H1 (cell line): ENCODE measurements around the gene YRDC. TPM values are rescaled to one million over a fixed set of nuclear protein-coding genes. Genes with fewer than 3 reads are reported as not detected.

Experiments used
- CTCF ChIA-PET: fragments of 300-600 bp; sonication (Branson Sonifier 250); formaldehyde crosslinking; loops from one replicate; lab custom pipeline; 2021; ENCODE audit not compliant: partially characterized antibody; lab: Charles Lee
- POLR2A ChIA-PET: fragments of 300-600 bp; sonication (Branson Sonifier 250); formaldehyde crosslinking; loops from one replicate; lab custom pipeline; 2021; ENCODE audit warnings: inconsistent platforms; ENCODE audit not compliant: partially characterized antibody; lab: Charles Lee
- DNase-seq, 2 experiments: peaks; one replicate each; pipeline versions ENCODE4 v3.0.0 to v3.0.0-alpha.2; 2010 to 2022; ENCODE audit warnings: low spot score in 2 of 2, low read depth in 1 of 2, mixed read lengths in 1 of 2
- FAIRE-seq: peaks from 2 replicates; lab custom pipeline; 2011; peaks lifted over from hg19 to GRCh38; lab: Jason Lieb, UNC
- H2AFZ ChIP-seq: 2 replicates; pipeline ENCODE4 v1.8.1; 2012; ENCODE audit warnings: low read length, inconsistent platforms
- H2AK5ac ChIP-seq: 2 replicates; pipeline ENCODE4 v1.6.1; 2013; ENCODE audit warnings: low read depth, low read length
- H2BK120ac ChIP-seq: replicated peaks from 2 replicates; pipeline ENCODE3; 2013; ENCODE audit warnings: low read depth, low read length, inconsistent platforms
- H2BK12ac ChIP-seq: 2 replicates; pipeline ENCODE4 v1.6.1; 2013; ENCODE audit warnings: low read depth, low read length
- H2BK15ac ChIP-seq: 2 replicates; pipeline ENCODE4 v1.6.1; 2013; ENCODE audit warnings: low read length
- H2BK20ac ChIP-seq: 2 replicates; pipeline ENCODE4 v1.6.1; 2013; ENCODE audit warnings: low read length
- H2BK5ac ChIP-seq: 2 replicates; pipeline ENCODE4 v1.6.1; 2013; ENCODE audit warnings: low read depth, low read length
- H3K14ac ChIP-seq: 2 replicates; pipeline ENCODE4 v1.6.1; 2013; ENCODE audit warnings: inconsistent platforms; ENCODE audit not compliant: insufficient read length
- H3K18ac ChIP-seq: 2 replicates; pipeline ENCODE4 v1.6.1; 2013; ENCODE audit warnings: low read length; ENCODE audit errors: extremely low read depth
- H3K23ac ChIP-seq: 2 replicates; pipeline ENCODE4 v1.6.1; 2013; ENCODE audit warnings: inconsistent platforms; ENCODE audit not compliant: insufficient read length
- H3K23me2 ChIP-seq: 2 replicates; pipeline ENCODE4 v1.6.1; 2013; ENCODE audit warnings: low read depth, low read length
- H3K27ac ChIP-seq: 2 replicates; pipeline ENCODE4 v1.6.1; 2011; ENCODE audit warnings: low read depth, low read length, inconsistent platforms
- H3K27me3 ChIP-seq, 4 experiments: replicated peaks in 1 of 4; 1 replicate in 1 of 4; 2 replicates in 3 of 4; pipeline versions ENCODE4 v1.6.1 to v1.8.1; 2011 to 2013; ENCODE audit warnings: low read length in 3 of 4, mild to moderate bottlenecking in 3 of 4, inconsistent platforms in 2 of 4, mixed read lengths in 2 of 4, moderate library complexity in 1 of 4; ENCODE audit not compliant: control insufficient read depth in 3 of 4, insufficient read depth in 3 of 4; ENCODE audit errors: extremely low read depth in 1 of 4
- H3K36me3 ChIP-seq, 4 experiments: 2 replicates each; pipeline versions ENCODE4 v1.6.1 to v1.8.1; 2011 to 2013; ENCODE audit warnings: mild to moderate bottlenecking in 4 of 4, low read length in 3 of 4, moderate library complexity in 2 of 4, control low read depth in 1 of 4, inconsistent platforms in 1 of 4; ENCODE audit not compliant: insufficient read depth in 4 of 4, control insufficient read depth in 2 of 4
- H3K4ac ChIP-seq: replicated peaks from 2 replicates; pipeline ENCODE3; 2013; ENCODE audit warnings: low read length, low read depth, mixed read lengths, inconsistent platforms; ENCODE audit not compliant: insufficient read length
- H3K4me1 ChIP-seq, 4 experiments: replicated peaks in 1 of 4; 1 replicate in 1 of 4; 2 replicates in 3 of 4; pipeline versions ENCODE4 v1.6.1 to v1.8.1; 2011 to 2013; ENCODE audit warnings: low read length in 3 of 4, inconsistent platforms in 2 of 4, mixed read lengths in 1 of 4; ENCODE audit not compliant: insufficient read depth in 4 of 4, control insufficient read depth in 3 of 4
- H3K4me2 ChIP-seq, 2 experiments: 2 replicates each; pipeline versions ENCODE4 v1.6.1 to v1.8.1; 2011 to 2013; ENCODE audit warnings: low read depth in 2 of 2, low read length in 2 of 2, control low read depth in 1 of 2, inconsistent platforms in 1 of 2, mild to moderate bottlenecking in 1 of 2; ENCODE audit not compliant: insufficient read depth in 1 of 2
- H3K4me3 ChIP-seq, 4 experiments: fragments of 200-600, 300-600 bp in 1 of 4; sonication (generic), shearing (Covaris generic), sonication (Bioruptor Twin) in 1 of 4; 2 replicates each; pipeline versions ENCODE4 v1.5.1 to v1.8.1; 2011 to 2016; ENCODE audit warnings: low read length in 4 of 4, low read depth in 3 of 4, control low read depth in 2 of 4, inconsistent platforms in 2 of 4, mild to moderate bottlenecking in 2 of 4, mixed read lengths in 1 of 4, moderate library complexity in 1 of 4; ENCODE audit not compliant: insufficient read depth in 2 of 4; ENCODE audit errors: extremely low read depth in 1 of 4
- H3K56ac ChIP-seq: replicated peaks from 2 replicates; pipeline ENCODE3; 2013; ENCODE audit warnings: low read depth, mild to moderate bottlenecking, mixed read lengths, low read length, inconsistent platforms; ENCODE audit not compliant: insufficient read length
- H3K79me1 ChIP-seq: 2 replicates; pipeline ENCODE4 v1.6.1; 2013; ENCODE audit warnings: low read depth, low read length, control low read depth
- H3K79me2 ChIP-seq, 2 experiments: 2 replicates each; pipeline versions ENCODE4 v1.6.1 to v1.8.1; 2012 to 2013; ENCODE audit warnings: low read length in 2 of 2, mild to moderate bottlenecking in 2 of 2, inconsistent platforms in 1 of 2; ENCODE audit not compliant: insufficient read depth in 2 of 2, control insufficient read depth in 1 of 2
- H3K9ac ChIP-seq, 4 experiments: replicated peaks in 1 of 4; 1 replicate in 1 of 4; 2 replicates in 3 of 4; pipeline versions ENCODE4 v1.6.1 to v1.8.1; 2011 to 2013; ENCODE audit warnings: low read depth in 3 of 4, low read length in 3 of 4, control low read depth in 2 of 4, mild to moderate bottlenecking in 2 of 4, moderate library complexity in 2 of 4, inconsistent platforms in 1 of 4; ENCODE audit errors: extremely low read depth in 1 of 4
- H3K9me3 ChIP-seq, 2 experiments: 2 replicates each; pipeline versions ENCODE4 v1.6.1 to v1.8.1; 2012 to 2013; ENCODE audit warnings: mild to moderate bottlenecking in 2 of 2, moderate library complexity in 2 of 2, control low read depth in 1 of 2, inconsistent platforms in 1 of 2, low read depth in 1 of 2, low read length in 1 of 2, mixed read lengths in 1 of 2; ENCODE audit not compliant: insufficient read depth in 2 of 2
- H4K20me1 ChIP-seq, 2 experiments: replicated peaks in 1 of 2; 2 replicates each; pipeline versions ENCODE3 to v1.8.1; 2011 to 2013; ENCODE audit warnings: inconsistent platforms in 2 of 2, low read length in 2 of 2, mild to moderate bottlenecking in 1 of 2; ENCODE audit not compliant: insufficient read depth in 2 of 2, control insufficient read depth in 1 of 2
- H4K5ac ChIP-seq: 2 replicates; pipeline ENCODE4 v1.6.1; 2013; ENCODE audit warnings: low read length, low read depth, mixed read lengths, inconsistent platforms; ENCODE audit not compliant: insufficient read length
- H4K8ac ChIP-seq: 2 replicates; pipeline ENCODE4 v1.8.0; 2013; ENCODE audit warnings: mild to moderate bottlenecking, moderate library complexity, low read length, inconsistent platforms; ENCODE audit not compliant: insufficient read depth; ENCODE audit errors: extremely low read depth
- H4K91ac ChIP-seq: replicated peaks from 2 replicates; pipeline ENCODE3; 2013; ENCODE audit warnings: low read length, mixed read lengths, inconsistent platforms; ENCODE audit not compliant: insufficient read length
- GABPA ChIP-seq: IDR thresholded peaks from 2 replicates; pipeline ENCODE4 v1.6.1; 2011; ENCODE audit warnings: mild to moderate bottlenecking, low read length, moderate library complexity, borderline replicate concordance; ENCODE audit not compliant: insufficient read depth
- KDM1A ChIP-seq: fragments of 200-600, 300-600 bp; sonication (generic); IDR thresholded peaks from 2 replicates; pipeline ENCODE4 v1.7.1; 2016; ENCODE audit warnings: mild to moderate bottlenecking, low read length, borderline replicate concordance
- KDM5A ChIP-seq: fragments of 200-600 bp; IDR thresholded peaks from 2 replicates; pipeline ENCODE4 v1.7.1; 2012; ENCODE audit warnings: mild to moderate bottlenecking, low read length, inconsistent platforms, mixed read lengths
- NRF1 ChIP-seq: IDR thresholded peaks from 2 replicates; pipeline ENCODE4 v1.6.1; 2011; ENCODE audit warnings: mild to moderate bottlenecking, low read depth, low read length, improper control_type of control experiment
- SIN3A ChIP-seq, 2 experiments: IDR thresholded peaks in 1 of 2; conservative IDR thresholded peaks in 1 of 2; 2 replicates each; pipeline ENCODE4 v1.6.1; 2011 to 2012; ENCODE audit warnings: low read length in 2 of 2, improper control_type of control experiment in 1 of 2, low read depth in 1 of 2, mild to moderate bottlenecking in 1 of 2
- WGBS, 2 experiments: shearing (Covaris generic) in 1 of 2; methylation state at CpG; one replicate each; pipeline versions ENCODE4 v1.1.6 to v1.1.7; 2013 to 2015; ENCODE audit warnings: low lambda C conversion rate in 2 of 2, mixed read lengths in 2 of 2, inconsistent platforms in 1 of 2, low coverage in 1 of 2, missing lambda C conversion rate in 1 of 2; ENCODE audit not compliant: insufficient replicate concordance in 2 of 2, insufficient coverage in 1 of 2, insufficient read length in 1 of 2; ENCODE audit errors: extremely low coverage in 1 of 2, missing lambda C conversion rate in 1 of 2; 5-methylcytosine and 5-hydroxymethylcytosine counted together
- polyA plus RNA-seq, 7 experiments: library from polyadenylated mRNA; depleted of rRNA in 3 of 7; stranded (reverse) in 5 of 7; unstranded in 2 of 7; fragments of >200 nt in 5 of 7; fragments of 200-250 nt in 2 of 7; gene quantifications; 1 replicate in 5 of 7; 2 replicates in 1 of 7; 4 replicates in 1 of 7; pipeline versions ENCODE4 v1.2.1 to v1.2.3, GENCODE V29; 2011 to 2013; ENCODE audit warnings: missing spikeins in 2 of 7, mixed read lengths in 2 of 7
- total RNA-seq: library from RNA; stranded (reverse); fragmentation: NEBNext Ultra II Directional; extraction: Animal tissue kit (Norgen Biotek cat#: 25700); gene quantifications from 2 replicates; pipeline ENCODE4 v1.2.1, GENCODE V29; 2021

YRDC gene
- total and polyA plus RNA-seq, 2 of the 8 experiments (the other 6 are each of a cell fraction or from before 2014, with no cell fraction given) = 21.1 to 21.6 TPM

- no peak overlapping the region for H3K14ac ChIP-seq
- H4K91ac ChIP-seq = no peak overlapping the region
- no peaks in the 10 kb centered on the region for H3K9me3 ChIP-seq
- no peak overlapping the region for H3K18ac ChIP-seq
- H3K79me1 ChIP-seq = peaks cover 7% of the 10 kb centered on the region
- H3K4me2 ChIP-seq = no peak overlapping the region
- no peak for FAIRE-seq
- H2AFZ ChIP-seq = no peak overlapping the region
- no peak overlapping the region for H2BK15ac ChIP-seq
- H3K27ac ChIP-seq = no peak overlapping the region
- no peak overlapping the region for H2BK20ac ChIP-seq
- H3K23ac ChIP-seq = no peak overlapping the region
- no peak overlapping the region for H4K8ac ChIP-seq
- H3K9ac ChIP-seq = no peak overlapping the region
- H2BK12ac ChIP-seq = no peak overlapping the region
- POLR2A ChIA-PET = no interaction called here
- no peak overlapping the region for H3K56ac ChIP-seq
- no peak overlapping the region for H2BK5ac ChIP-seq
- H3K4ac ChIP-seq = no peak overlapping the region
- TF ChIP-seq NRF1 (no peak), SIN3A (conservative IDR thresholded peaks at IDR 0.05 in 1 of 2, IDR thresholded peaks at IDR 0.05 in 1 of 2; ENCODE audit: low read depth in 1 of 2, low read length in 2 of 2) (no peak), KDM5A (no peak), KDM1A (no peak), GABPA (no peak)
- TF ChIP-seq, all 59 proteins: peak for 0
- Histone ChIP-seq H3K27me3 (no peaks in the 10 kb centered on the region), H3K4me3 (no peak overlapping the region), H4K5ac (no peak overlapping the region), H2BK120ac (no peak overlapping the region), H3K4me1 (no peaks in the 10 kb centered on the region), H3K79me2 (peaks cover 0 to 18% of the 10 kb centered on the region in 2 experiments; a peak in 3 of 4 replicates), H3K23me2 (no peaks in the 10 kb centered on the region), H3K36me3 (no peaks in the 10 kb centered on the region; a peak in 2 of 8 replicates), H2AK5ac (no peak overlapping the region), H4K20me1 (peaks cover 4 to 11% of the 10 kb centered on the region in 2 experiments)
- CTCF ChIA-PET = no interaction called here
- 74% methylated on average over 3 of the region's 3 CpGs; no CpG with 5 or more reads in 1 of the 2 experiments for WGBS, 2 experiments
- DNase-seq = no peak
These were observed 37.8 kb upstream of the YRDC start for GRCh38 chr1:37845786-37846185.
